ENCODE measurements around the gene CHPF. TPM values are rescaled to one million over a fixed set of nuclear protein-coding genes. Genes with fewer than 3 reads are reported as not detected.
A peak's percentile ranks its signal among the peaks of the same experiment; 100 is the strongest.

CHPF gene
- total and polyA plus RNA-seq, 11 donors, result 74.1 to 209 (median 138) TPM

DNA sequence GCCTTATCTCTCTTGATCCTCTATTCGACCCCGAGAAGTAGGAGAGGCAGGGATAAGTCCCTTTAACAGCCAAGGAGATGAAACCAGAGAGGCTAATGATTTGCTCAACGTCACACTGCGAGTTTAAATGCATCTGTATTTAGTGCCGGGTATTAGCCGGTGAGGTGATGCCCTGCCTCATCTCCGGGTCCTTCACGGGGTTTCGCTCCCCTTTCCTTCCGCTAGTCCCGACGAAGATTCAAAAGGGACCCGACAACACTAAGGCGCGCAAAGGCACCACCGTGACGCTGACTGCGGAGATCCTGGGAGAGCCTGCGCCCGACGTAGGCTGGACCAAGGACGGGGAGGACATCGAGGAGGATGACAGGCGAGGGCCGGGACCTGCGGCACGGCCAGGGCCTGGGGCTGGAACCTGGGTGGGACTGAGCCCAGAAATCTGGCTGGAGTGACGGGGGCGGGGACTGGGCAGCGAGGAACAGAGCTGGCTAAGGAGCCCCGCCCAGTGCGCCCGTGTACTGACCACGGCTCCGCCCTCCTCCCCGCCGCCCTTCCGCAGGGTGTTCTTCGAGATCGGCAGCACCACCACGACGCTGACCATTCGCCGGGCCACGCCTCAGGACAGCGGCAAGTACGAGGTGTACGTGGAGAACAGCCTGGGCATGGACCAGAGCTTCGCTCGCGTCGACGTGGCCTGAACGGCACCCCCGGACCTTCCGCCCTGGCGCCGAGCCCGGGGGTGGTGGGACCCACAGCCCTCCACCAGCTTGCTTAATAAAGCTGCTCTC is 45.9 kb downstream of the CHPF start:
- ATAC-seq (peak; percentile 72 to 85 (median 84)), DNase-seq (peak; percentile 90 to 96 (median 96))
- intact Hi-C loops (cut with DNase I), result loop anchor here in 3 of 10 donors (1.0 to 5.0 kb wide), 3 partner anchors 35 to 101 kb away; no protein-coding TSS in a partner anchor

GRCh38 chr2:219496825-219497494 is 46.6 kb downstream of the CHPF start:
- peak overlapping the region in 10 of 12 donors; percentile 63 to 89 (median 78) for H3K4me3 ChIP-seq
- H3K9me3 ChIP-seq, result no peaks in the 10 kb centered on the region
- H3K36me3 ChIP-seq, result peaks cover 0 to 10% (median 4%) of the 10 kb centered on the region in 9 donors
- intact Hi-C loops (cut with DNase I), result loop anchor here in 1 of 10 donors (5.0 kb wide), 1 partner anchor 35 kb away; no protein-coding TSS in a partner anchor
- peak overlapping the region in 9 of 12 donors; percentile 94 to 100 (median 98) for H3K27ac ChIP-seq
- DNase-seq (no peak), ATAC-seq (no peak)
- 29 to 52% (median 39%) methylated on average over 29 to 61 of the region's 61 CpGs for WGBS, 4 donors
- peaks cover 0 to 53% (median 35%) of the 10 kb centered on the region in 12 donors for H3K4me1 ChIP-seq
- H3K27me3 ChIP-seq, result peaks cover 0 to 41% (median 0%) of the 10 kb centered on the region in 9 donors
- TF ChIP-seq POLR2A (IDR thresholded peaks at IDR 0.05), result no peak
- no peak for TF ChIP-seq CTCF (IDR thresholded peaks at IDR 0.05)

More for the DNA sequence above, 45.9 kb downstream of the CHPF start:
- peak overlapping the region; percentile 94 to 100 (median 98) for H3K27ac ChIP-seq
- TF ChIP-seq CTCF (IDR thresholded peaks at IDR 0.05), result no peak
- TF ChIP-seq POLR2A (IDR thresholded peaks at IDR 0.05), result peak; percentile 0 to 86
- H3K27me3 ChIP-seq, result peaks cover 0 to 41% (median 0%) of the 10 kb centered on the region in 9 donors
- H3K4me3 ChIP-seq, result peak overlapping the region; percentile 35 to 89 (median 78)
- peaks cover 0 to 50% (median 35%) of the 10 kb centered on the region in 12 donors for H3K4me1 ChIP-seq
- WGBS, 4 donors, result 7 to 30% (median 12%) methylated on average over 26 to 59 of the region's 59 CpGs
- H3K9me3 ChIP-seq, result no peaks in the 10 kb centered on the region
- H3K36me3 ChIP-seq, result peaks cover 0 to 13% (median 8%) of the 10 kb centered on the region in 9 donors

DNA sequence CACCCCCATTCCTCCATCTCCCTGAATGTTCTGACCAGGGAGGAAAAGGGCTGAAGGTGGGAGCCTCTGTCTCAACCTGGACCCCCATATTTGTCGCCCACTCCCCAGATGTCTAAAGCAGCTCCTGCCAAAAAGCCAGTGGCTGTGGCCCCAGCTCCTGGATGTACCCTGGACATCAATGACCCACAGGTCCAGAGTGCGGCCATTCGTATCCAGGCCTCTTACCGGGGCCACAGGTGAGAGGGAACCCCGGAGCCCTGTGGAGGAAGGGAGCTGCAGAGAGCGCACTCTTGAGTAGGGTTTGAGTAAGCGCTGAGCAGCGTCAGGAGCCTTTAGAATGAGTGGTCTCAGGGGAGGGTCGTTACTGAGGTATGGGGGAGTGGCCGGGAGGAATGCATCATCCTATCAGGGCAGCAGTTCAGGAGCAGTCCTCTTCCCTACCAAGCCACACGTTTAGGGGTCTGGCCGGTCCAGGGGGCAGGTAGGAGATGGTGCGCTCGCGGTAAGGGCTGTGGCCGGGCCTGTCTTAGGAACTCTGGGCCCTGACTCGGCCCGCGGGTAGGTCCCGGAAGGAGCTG is 47.3 kb downstream of the CHPF start:
- Histone ChIP-seq H3K27ac (peak overlapping the region in 7 of 12 donors; percentile 17 to 100 (median 61)), H3K36me3 (peaks cover 0 to 10% (median under 1%) of the 10 kb centered on the region in 9 donors), H3K27me3 (peaks cover 0 to 41% (median 0%) of the 10 kb centered on the region in 9 donors), H3K4me1 (peaks cover 0 to 59% (median 37%) of the 10 kb centered on the region in 12 donors), H3K4me3 (peak overlapping the region in 2 of 12 donors; percentile 78 to 89), H3K9me3 (no peaks in the 10 kb centered on the region)
- WGBS, 4 donors, result 45 to 62% (median 49%) methylated on average over 19 to 20 of the region's 20 CpGs
- intact Hi-C loops (cut with DNase I), result loop anchor here in 1 of 10 donors (5.0 kb wide), 1 partner anchor 36 kb away; no protein-coding TSS in a partner anchor
- no peak for TF ChIP-seq POLR2A (IDR thresholded peaks at IDR 0.05)
- TF ChIP-seq CTCF (IDR thresholded peaks at IDR 0.05), result no peak
- no peak for ATAC-seq
- DNase-seq, result no peak
